ENCODE data around the gene SMARCAL1.

The SMARCAL1 gene

DNA sequence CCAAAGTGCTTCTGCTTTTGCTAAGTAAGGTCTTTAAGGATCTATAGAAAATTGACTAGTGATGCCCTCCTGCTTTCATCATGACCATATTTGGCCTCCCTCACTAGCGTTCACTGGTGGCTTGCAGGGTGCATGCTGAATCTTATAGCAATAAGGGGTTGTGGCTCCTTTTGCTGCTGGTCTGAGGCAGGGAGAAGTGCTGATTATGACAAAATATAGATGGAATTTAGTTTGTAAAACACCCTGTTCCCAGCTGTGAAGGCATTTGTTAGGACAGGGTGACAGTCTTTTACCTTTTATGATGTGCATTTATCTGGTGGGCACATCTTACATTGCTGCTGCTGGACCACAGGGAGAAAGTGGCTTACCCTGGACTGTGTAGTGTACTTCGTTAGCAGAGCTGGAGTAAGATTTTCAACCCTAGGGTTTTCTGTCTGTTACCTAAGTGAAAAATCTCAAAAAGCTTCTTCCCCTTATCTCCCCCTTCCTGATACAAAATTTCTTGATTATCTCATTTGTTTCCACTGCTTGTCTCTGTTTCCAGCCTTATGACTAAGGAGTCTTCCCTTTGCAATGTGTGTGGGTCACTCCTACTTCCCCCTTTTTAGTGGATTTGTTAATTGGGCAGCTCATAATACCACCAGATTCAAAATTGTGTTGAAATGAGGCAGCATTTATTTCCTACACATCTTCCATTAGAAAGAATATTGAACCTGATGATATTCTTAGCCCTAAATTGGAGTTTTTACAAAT lies 65.2 kb downstream of the SMARCAL1 start:
- no peak for DNase-seq (ENCODE audit: low read depth, low spot score)

GRCh38 chr2:216478151-216478550 lies 65.9 kb downstream of the SMARCAL1 start:
- no peak for DNase-seq (ENCODE audit: low read depth, low spot score)

DNA sequence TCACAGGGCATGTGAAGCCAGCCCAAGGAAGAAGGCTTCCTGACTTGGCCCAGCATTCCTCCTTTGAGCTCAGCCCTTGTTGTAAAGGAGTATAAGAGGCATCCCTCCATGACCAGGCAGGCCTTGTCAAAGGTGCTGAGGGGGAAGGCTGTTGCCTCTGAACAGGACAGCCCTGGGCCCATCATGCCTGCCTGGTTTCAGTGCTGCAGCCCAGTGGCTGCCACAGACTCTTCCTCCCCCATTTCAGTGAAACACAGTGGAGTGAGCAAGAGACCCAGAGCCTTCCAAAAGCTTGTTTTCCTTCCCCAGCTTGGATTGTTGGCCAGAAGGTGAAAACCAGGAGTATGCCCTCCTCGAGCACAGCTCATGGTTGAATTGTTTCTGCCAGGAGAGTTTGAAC lies 66.5 kb downstream of the SMARCAL1 start:
- DNase-seq (ENCODE audit: low read depth, low spot score): no peak

GRCh38 chr2:216480221-216480620 lies 67.9 kb downstream of the SMARCAL1 start:
- no peak for DNase-seq (ENCODE audit: low read depth, low spot score)

DNA sequence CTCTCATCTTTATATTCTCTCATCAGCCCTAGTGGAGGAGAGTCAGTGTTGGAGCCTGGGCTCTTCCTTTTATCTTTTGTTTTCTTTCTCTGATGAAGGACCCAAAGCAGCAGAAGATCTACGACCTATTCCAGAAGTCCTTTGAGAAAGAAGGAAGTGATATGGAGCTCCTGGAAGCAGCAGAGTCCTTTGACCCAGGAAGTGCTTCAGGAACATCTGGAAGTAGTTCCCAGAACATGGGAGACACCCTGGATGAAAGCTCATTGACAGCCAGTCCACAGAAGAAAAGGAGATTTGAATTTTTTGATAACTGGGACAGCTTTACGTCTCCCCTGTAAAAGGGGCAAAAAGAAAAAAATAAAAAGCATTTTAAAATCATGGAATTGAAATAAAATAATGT lies 70.4 kb downstream of the SMARCAL1 start:
- no peak for DNase-seq (ENCODE audit: low read depth, low spot score)

GRCh38 chr2:216485237-216485636 lies 73.0 kb downstream of the SMARCAL1 start:
- no peak for DNase-seq (ENCODE audit: low read depth, low spot score)

GRCh38 chr2:216485745-216486144 lies 73.5 kb downstream of the SMARCAL1 start:
- no peak for DNase-seq (ENCODE audit: low read depth, low spot score)

DNA sequence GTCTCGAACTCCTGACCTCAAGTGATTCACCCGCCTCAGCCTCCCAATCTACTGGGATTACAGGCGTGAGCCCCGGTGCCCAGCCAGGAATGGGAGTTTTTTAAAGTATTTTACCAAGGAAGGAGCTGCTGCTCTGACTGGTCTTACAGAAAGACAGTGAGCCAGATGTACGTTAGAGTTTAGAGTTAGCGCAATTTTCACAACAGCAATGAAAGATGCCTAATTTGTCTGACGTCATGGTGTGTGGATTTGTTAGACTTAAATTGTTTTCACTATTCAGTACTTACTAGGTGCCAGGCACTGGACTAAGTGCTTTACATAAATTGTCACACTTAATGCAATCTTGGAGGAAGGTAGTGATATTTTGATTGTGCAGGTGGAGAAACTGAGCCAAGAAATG lies 74.0 kb downstream of the SMARCAL1 start:
- no peak for DNase-seq (ENCODE audit: low read depth, low spot score)

DNA sequence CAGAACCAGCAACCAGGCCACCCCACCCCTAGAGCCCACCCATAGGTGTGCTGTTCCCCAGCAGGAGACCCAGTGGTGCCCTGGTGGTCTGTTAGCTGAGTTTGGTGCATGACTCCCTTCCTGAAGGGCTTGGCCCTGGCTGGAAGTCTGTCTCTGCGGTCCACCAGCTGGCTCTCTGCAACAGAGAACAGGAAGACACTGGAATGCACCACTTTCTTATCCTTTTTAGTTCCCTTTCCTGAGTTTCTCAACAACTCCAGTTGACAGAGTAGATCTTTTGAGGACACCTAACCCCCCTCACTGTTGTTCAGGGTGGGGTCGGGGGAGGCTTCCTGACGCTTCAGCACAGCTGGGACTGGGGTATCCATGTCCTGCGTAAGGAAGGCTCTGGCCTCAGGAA lies 74.4 kb downstream of the SMARCAL1 start:
- DNase-seq (ENCODE audit: low read depth, low spot score): no peak

GRCh38 chr2:216490061-216490460 lies 77.8 kb downstream of the SMARCAL1 start:
- DNase-seq (ENCODE audit: low read depth, low spot score): no peak

GRCh38 chr2:216491793-216492596 lies 79.7 kb downstream of the SMARCAL1 start:
- no peak for DNase-seq (ENCODE audit: low read depth, low spot score)

GRCh38 chr2:216492597-216493333 lies 80.5 kb downstream of the SMARCAL1 start:
- DNase-seq (ENCODE audit: low read depth, low spot score): no peak

DNA sequence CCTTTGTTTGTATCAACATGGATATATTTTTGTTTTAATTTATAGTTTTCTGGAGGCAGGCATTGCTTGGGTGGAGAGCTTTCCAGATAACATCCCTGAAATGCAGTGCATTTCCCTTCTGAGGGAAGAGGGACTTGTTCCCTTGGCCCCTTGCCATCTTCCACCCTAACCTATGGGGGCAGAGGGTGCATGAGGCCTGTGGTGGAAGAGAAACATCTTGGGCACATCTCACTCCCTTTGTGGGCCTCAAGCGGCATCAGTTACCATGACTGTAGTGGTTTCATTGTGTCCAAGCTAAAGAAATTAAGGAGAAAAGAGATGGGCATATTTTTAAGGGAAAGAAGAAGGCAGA lies 81.0 kb downstream of the SMARCAL1 start:
- no peak for DNase-seq (ENCODE audit: low read depth, low spot score)

- no peak for DNase-seq (ENCODE audit: low read depth, low spot score)
Measured at GRCh38 chr2:216495656-216496055, 83.4 kb downstream of the SMARCAL1 start.

DNA sequence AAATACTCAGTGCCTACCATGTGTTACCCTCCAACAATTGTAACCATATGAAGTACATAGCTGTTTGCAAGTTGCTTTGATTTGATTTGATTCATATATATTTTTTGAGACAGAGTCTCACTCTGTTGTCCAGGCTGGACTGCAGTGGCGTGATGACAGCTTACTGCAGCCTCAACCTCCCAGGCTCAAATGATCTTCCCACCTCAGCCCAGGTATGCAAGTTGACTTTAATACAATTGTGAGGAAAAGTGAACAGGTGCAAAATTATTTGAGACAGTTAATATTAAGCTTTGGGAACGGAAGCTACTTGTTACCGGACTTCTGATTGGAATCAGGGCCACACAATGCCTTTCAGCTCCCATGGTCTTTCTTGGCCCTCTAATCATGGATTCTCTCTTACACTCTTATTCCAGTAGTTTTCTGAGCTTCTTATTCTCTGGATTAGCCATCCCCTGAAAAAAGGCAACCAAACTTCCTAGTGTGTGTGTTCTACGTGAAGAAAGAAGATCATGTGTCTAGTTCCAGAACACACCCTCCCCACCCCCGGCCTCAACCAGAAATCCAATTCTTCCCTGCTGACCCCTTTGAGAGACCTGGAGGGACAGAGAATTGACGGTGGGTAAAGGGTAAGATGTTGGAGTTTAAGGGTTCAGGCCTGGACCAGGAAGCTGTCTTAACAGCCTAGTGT lies 85.2 kb downstream of the SMARCAL1 start:
- DNase-seq (ENCODE audit: low read depth, low spot score): no peak

DNA sequence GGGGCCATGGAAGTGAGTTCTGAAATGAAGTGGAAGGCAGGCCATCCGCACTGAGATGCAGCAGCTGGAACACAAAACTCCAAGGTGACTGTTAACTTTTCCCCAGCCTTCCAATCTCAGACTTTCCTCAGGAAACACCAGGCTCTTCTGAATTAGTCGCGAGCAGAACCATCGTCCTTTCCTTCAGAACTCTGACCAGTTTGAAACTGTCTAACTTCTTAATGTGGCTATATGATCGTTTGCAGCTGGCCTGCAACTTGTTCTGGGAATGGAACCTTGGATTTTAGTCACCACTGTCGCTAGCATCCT lies 85.7 kb downstream of the SMARCAL1 start:
- no peak for DNase-seq (ENCODE audit: low read depth, low spot score)

- peak; percentile 88 for DNase-seq (ENCODE audit: low read depth, low spot score)
Measured at GRCh38 chr2:216498379-216499352, 86.4 kb downstream of the SMARCAL1 start, which contains the start of gene RPL37A. Gene RPL37A, plus strand, starts transcription at chr2:216498844. Its CDS starts 31 bp downstream, at chr2:216498875.

- DNase-seq (ENCODE audit: low read depth, low spot score): no peak
Measured at GRCh38 chr2:216499641-216500218, 87.4 kb downstream of the SMARCAL1 start.

- no peak for DNase-seq (ENCODE audit: low read depth, low spot score)
Measured at GRCh38 chr2:216500572-216500971, 88.3 kb downstream of the SMARCAL1 start.

- no peak for DNase-seq (ENCODE audit: low read depth, low spot score)
Measured at GRCh38 chr2:216501854-216502253, 89.6 kb downstream of the SMARCAL1 start.
